ENCODE measurements around the gene LNP1. TPM values are rescaled to one million over a fixed set of nuclear protein-coding genes. Genes with fewer than 3 reads are reported as not detected.

Gene LNP1
- total and polyA plus RNA-seq, 2 donors (not counting 3 experiments of a cell fraction or from before 2014, with no cell fraction given) = 0.80 TPM

- DNase-seq (ENCODE audit: low read depth, low spot score) (no peak), FAIRE-seq (no peak)
- Histone ChIP-seq H3K9ac (replicated peaks; ENCODE audit: extremely low read depth, insufficient read depth, low read length) (no peak overlapping the region), H3K4me2 (ENCODE audit: insufficient read depth, low read length) (no peak overlapping the region), H2AFZ (ENCODE audit: low read depth, low read length) (no peak overlapping the region), H3K36me3 (ENCODE audit: control insufficient read depth in 2 of 2, extremely low read depth in 1 of 2, insufficient read depth in 2 of 2, low read length in 2 of 2) (no peaks in the 10 kb centered on the region), H4K20me1 (replicated peaks; ENCODE audit: control insufficient read depth, extremely low read depth, insufficient read depth, low read length) (no peaks in the 10 kb centered on the region), H3K4me3 (replicated peaks in 1 of 3; ENCODE audit: insufficient read depth in 1 of 3, low read depth in 1 of 3, low read length in 3 of 3) (no peak overlapping the region), H3K9me3 (replicated peaks; ENCODE audit: control insufficient read depth, insufficient read depth, low read length) (no peaks in the 10 kb centered on the region), H3K9me1 (replicated peaks; ENCODE audit: control insufficient read depth, extremely low read depth, insufficient read depth, low read length) (no peaks in the 10 kb centered on the region), H3K27me3 (ENCODE audit: control insufficient read depth in 2 of 2, insufficient read depth in 2 of 2, low read length in 2 of 2) (peaks cover 0 to 4% of the 10 kb centered on the region in 2 experiments), H3K79me2 (ENCODE audit: control insufficient read depth, insufficient read depth, low read length) (no peaks in the 10 kb centered on the region), H3K4me1 (ENCODE audit: control insufficient read depth, extremely low read depth, insufficient read depth, low read length) (no peaks in the 10 kb centered on the region), H3K27ac (ENCODE audit: insufficient read depth, low read depth, low read length) (no peak overlapping the region)
- POLR2A ChIA-PET = no interaction called here
- TF ChIP-seq EZH2 (IDR thresholded peaks at IDR 0.05; ENCODE audit: borderline replicate concordance, low read depth, low read length, severe bottlenecking) (no peak), GATA2 (IDR thresholded peaks at IDR 0.05; ENCODE audit: insufficient read depth, insufficient read length, low read depth, low read length) (no peak), JUN (IDR thresholded peaks at IDR 0.05; ENCODE audit: borderline replicate concordance, insufficient read depth, insufficient read length, low read depth) (no peak), MYC (IDR thresholded peaks at IDR 0.05; ENCODE audit: low read depth, low read length) (no peak), POLR2AphosphoS5 (IDR thresholded peaks at IDR 0.05; ENCODE audit: insufficient read depth, low read depth, low read length) (no peak), MAX (IDR thresholded peaks at IDR 0.05; ENCODE audit: insufficient read depth, insufficient read length) (no peak), FOS (IDR thresholded peaks at IDR 0.05; ENCODE audit: borderline replicate concordance, insufficient read depth, low read length) (no peak)
- TF ChIP-seq, protein P1, sequence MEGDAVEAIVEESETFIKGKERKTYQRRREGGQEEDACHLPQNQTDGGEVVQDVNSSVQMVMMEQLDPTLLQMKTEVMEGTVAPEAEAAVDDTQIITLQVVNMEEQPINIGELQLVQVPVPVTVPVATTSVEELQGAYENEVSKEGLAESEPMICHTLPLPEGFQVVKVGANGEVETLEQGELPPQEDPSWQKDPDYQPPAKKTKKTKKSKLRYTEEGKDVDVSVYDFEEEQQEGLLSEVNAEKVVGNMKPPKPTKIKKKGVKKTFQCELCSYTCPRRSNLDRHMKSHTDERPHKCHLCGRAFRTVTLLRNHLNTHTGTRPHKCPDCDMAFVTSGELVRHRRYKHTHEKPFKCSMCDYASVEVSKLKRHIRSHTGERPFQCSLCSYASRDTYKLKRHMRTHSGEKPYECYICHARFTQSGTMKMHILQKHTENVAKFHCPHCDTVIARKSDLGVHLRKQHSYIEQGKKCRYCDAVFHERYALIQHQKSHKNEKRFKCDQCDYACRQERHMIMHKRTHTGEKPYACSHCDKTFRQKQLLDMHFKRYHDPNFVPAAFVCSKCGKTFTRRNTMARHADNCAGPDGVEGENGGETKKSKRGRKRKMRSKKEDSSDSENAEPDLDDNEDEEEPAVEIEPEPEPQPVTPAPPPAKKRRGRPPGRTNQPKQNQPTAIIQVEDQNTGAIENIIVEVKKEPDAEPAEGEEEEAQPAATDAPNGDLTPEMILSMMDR (IDR thresholded peaks at IDR 0.05; ENCODE audit: extremely low read depth in 1 of 2, insufficient read depth in 1 of 2, low read depth in 1 of 2, low read length in 2 of 2) = no peak
- BruUV-seq (replicated peaks) = no TSS peak
- dilution Hi-C loops (cut with MboI; ENCODE audit: extremely low pct_ligation_motif_present, low sequenced_read_pairs) = no loop called here
- intact Hi-C loops (cut with micrococcal nuclease) = no loop called here
- CTCF ChIA-PET = no interaction called here
These were observed 19.5 kb downstream of the LNP1 start for GRCh38 chr3:100420885-100421284.

Data from endothelial cell of umbilical vein (primary cell).